ENCODE data around the gene LDLR.
"Not testable (repeated sequence)": the region's sequence is repeated elsewhere in the genome, so short reads cannot be mapped to it uniquely, and the experiment has no call there.

Gene LDLR

GRCh38 chr19:11073568-11073967, 15.7 kb upstream of the LDLR start:
- no peak for DNase-seq (ENCODE audit: low read depth in 2 of 2)

DNA sequence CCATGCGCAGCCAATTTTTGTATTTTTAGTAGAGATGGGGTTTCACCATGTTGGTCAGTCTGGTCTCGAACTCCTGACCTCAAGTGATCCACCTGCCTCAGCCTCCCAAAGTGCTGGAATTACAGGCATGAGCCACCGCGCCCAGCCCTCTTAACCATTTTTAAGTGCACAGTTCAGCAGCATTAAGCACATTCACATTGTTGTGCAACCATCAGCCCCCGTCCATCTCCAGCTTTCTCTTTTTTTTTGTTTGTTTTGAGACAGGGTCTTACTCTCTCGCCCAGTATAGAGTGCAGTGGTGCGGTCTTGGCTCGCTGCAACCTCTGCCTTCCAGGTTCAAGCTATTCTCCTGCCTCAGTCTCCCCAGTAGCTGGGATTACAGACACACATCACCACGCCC, 12.5 kb upstream of the LDLR start:
- DNase-seq (ENCODE audit: low read depth in 2 of 2) = not testable (repeated sequence)

GRCh38 chr19:11078893-11079292, 10.4 kb upstream of the LDLR start:
- no peak for DNase-seq (ENCODE audit: low read depth in 2 of 2)

- DNase-seq (ENCODE audit: low read depth in 2 of 2) = no peak
Observed at GRCh38 chr19:11079999-11080398, 9.3 kb upstream of the LDLR start.

DNA sequence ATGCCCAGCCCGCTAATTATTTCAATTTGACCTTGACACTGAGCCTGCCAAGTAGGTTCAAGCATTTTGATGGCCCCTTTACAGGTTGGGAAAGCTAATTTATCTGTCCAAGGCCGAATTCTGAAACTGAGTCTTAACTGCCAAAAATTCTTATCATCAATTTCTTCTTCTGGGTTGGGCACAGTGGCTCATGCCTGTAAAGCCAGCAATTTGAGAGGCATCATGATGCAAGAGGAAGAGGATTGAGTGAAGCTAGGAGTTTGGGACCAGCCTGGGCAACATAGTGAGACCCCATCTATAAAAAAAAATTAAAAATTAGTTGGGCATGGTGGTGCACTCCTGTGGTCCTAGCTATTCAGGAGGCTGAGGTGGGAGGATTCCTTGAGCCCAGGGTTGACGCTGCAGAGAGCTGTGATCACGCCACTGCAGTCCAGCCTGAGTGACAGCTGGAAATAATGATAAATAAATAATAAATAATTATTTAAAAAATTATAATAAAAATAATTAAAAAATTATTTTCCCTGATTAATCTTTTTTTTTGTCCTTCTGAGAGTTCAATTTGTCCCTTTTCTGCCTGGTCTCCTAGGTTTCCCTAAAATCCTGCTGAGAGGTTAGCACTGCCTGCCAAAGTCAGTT, 1.3 kb upstream of the LDLR start:
- DNase-seq (ENCODE audit: low read depth in 2 of 2) = no peak

GRCh38 chr19:11088506-11089253, 583 bp upstream of the LDLR start:
- DNase-seq (ENCODE audit: low read depth in 2 of 2) = no peak

- DNase-seq (ENCODE audit: low read depth in 2 of 2) = not testable (repeated sequence)
Observed at GRCh38 chr19:11090014-11090263, 676 bp downstream of the LDLR start.

DNA sequence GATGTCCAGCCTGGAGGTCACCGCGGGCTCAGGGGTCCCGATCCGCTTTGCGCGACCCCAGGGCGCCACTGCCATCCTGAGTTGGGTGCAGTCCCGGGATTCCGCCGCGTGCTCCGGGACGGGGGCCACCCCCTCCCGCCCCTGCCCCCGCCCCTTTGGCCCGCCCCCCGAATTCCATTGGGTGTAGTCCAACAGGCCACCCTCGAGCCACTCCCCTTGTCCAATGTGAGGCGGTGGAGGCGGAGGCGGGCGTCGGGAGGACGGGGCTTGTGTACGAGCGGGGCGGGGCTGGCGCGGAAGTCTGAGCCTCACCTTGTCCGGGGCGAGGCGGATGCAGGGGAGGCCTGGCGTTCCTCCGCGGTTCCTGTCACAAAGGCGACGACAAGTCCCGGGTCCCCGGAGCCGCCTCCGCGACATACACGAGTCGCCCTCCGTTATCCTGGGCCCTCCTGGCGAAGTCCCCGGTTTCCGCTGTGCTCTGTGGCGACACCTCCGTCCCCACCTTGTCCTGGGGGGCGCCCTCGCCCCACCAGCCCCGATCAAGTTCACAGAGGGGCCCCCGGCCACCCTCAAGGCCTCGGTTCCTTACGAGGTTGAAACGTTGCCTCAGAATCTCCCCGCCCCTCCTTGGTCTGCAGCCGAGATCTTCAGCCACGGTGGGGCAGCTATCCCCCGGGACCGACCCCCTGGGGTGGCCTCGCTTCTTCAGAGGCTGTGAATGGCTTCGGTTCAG, 1.2 kb downstream of the LDLR start:
- DNase-seq (ENCODE audit: low read depth in 2 of 2) = peak; percentile 96 to 97

GRCh38 chr19:11090997-11091702, 1.9 kb downstream of the LDLR start:
- no peak for DNase-seq (ENCODE audit: low read depth in 2 of 2)

DNA sequence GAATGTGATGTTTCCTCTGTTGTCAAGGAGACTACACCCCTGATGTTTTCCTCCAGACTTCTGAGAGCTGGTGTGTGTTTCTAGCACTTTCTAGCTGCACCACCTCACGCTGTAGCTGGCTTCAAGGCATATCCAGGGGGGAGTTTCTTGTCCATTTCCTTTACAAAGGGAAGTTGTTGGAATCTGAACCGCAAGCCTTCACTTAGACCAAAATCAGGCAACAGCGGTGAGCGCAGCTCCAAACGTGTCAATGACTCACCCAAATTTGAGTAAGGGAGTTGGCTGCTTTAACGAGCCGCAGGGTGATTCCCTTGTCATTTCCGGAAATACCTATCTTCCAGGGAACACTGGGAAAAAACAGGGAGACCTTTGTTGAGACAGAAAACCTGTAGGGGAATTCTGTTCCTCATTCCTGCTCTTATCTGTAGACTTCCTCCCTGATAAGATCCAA, 2.5 kb downstream of the LDLR start:
- DNase-seq (ENCODE audit: low read depth in 2 of 2) = peak in 1 of 2 donors; percentile 26

DNA sequence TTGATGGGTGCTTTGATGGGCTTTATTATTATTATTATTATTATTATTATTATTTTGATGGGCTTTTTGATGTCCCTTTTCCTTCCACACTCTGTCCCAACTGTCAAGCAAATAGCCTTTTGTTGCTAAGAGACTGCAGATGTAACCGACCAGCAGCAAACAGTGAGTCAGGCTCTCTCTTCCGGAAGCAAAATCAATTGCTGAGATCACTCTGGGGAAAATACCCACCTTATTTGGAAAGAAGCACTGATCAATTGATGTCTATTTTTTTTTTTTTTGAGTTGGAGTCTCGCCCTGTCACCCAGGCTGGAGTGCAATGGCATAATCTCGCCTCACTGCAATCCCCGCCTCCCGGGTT, 2.9 kb downstream of the LDLR start:
- DNase-seq (ENCODE audit: low read depth in 2 of 2) = peak in 1 of 2 donors; percentile 17

- no peak for DNase-seq (ENCODE audit: low read depth in 2 of 2)
Observed at GRCh38 chr19:11093689-11094238, 4.5 kb downstream of the LDLR start.

DNA sequence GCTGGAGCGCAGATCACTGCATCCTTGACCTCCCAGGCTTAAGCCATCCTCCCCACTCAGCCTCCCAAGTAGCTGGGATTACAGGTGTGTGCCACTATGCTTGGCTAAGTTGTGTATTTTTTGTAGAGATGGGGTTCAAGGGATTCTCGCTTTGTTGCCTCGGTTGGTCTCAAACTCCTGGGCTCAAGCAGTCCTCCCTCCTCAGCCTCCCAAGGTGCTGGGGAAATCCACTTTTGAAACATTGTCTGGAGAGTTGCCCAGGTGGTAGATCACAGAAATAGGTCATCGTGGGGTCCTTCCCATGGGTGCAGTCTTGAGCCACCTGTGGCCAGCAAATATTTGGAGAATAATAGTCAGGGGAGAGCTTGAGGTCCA, 5.2 kb downstream of the LDLR start:
- DNase-seq (ENCODE audit: low read depth in 2 of 2) = no peak

DNA sequence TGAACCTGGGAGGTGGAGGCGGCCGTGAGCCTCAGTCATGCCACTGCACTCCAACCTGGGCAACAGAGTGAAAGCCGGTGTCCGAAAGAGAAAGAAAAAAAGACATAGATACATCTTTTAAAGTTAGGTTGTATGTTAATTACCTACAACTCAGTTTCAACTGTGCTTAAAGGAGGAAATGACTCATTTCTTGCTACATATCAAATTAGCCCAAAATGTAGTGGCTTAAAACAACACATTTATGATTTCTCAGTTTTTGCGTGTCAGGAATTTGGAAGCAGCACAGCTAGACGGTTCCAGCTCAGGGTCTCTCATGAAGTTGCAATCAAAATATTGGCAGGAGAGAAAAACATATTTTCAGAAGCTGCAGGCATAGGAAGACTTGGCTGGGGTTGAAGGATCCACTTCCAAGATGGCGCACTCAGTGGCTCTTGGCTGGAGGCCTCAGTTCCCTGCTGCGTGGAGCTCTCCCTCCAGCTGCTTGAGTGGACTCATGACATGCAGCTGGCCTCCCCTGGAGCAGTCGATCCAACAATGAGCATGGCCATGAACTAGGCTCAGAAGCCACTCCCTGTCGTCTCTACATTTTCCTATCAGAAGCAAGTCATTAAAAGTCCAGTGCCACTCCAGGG, 7.1 kb downstream of the LDLR start:
- no peak for DNase-seq (ENCODE audit: low read depth in 2 of 2)

- not testable (repeated sequence) for DNase-seq (ENCODE audit: low read depth in 2 of 2)
Observed at GRCh38 chr19:11097367-11097766, 8.1 kb downstream of the LDLR start.

DNA sequence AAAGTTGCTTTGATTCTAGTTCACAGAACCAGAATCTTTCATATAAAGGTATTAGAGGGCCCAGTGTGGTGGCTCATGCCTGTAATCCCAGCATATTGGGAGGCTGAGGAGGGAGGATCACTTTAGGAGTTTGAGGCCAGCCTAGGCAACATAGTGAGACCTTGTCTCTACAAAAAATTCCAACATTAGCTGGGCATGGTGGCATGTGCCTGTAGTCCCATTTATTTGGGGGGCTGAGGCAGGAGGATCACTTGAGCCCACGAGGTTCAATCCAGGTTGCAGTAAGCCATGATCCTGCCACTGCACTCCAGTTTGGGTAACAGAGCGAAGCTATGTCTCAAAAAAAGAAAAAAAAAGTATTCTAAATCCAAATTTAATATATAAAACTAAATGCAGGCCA, 9.1 kb downstream of the LDLR start:
- no peak for DNase-seq (ENCODE audit: low read depth in 2 of 2)

DNA sequence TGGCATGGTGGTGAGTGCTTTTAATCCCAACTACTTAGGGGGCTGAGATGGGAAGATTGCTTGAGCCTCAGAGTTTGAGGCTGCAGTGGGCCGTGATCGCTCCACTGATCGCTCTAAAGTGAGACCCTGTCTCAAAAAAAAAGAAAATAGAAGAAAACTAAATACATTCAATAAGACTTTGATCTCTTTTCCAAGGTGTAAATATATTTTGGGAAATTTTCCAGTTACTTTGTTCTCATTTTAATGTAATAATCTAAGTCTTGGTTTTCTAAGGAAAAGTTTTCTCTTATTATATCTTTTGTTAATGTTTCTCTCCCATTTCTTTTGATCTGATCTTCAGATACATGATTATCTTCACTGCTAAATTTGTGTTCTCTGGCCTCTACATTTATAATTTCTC, 9.6 kb downstream of the LDLR start:
- DNase-seq (ENCODE audit: low read depth in 2 of 2) = no peak

DNA sequence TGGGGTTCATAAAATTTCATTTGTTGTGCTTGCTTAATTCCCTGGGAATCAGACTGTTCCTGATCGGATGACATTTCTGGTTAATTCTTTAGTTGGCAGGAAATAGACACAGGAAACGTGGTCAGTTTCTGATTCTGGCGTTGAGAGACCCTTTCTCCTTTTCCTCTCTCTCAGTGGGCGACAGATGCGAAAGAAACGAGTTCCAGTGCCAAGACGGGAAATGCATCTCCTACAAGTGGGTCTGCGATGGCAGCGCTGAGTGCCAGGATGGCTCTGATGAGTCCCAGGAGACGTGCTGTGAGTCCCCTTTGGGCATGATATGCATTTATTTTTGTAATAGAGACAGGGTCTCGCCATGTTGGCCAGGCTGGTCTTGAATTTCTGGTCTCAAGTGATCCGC, 10.8 kb downstream of the LDLR start:
- DNase-seq (ENCODE audit: low read depth in 2 of 2) = no peak

- DNase-seq (ENCODE audit: low read depth in 2 of 2) = no peak
Observed at GRCh38 chr19:11101057-11101456, 11.8 kb downstream of the LDLR start.

GRCh38 chr19:11102944-11103343, 13.7 kb downstream of the LDLR start:
- DNase-seq (ENCODE audit: low read depth in 2 of 2) = no peak

DNA sequence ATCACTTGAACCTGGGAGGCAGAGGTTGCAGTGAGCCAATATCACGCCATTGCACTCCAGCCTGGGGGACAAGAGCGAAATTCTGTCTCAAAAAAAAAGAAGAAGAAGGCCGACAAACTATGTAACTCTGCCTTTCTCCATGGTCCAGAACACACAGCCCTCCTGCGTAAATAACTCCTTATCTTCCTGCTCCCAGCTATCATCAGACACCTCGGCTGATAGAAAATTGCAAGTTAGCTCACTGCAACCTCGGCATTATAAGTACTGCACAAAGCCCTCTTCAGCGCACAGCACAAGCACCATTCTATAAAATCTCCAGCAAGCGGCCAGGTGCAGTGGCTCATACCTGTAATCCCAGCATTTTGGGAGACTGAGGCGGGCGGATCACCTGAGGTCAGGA, 14.4 kb downstream of the LDLR start:
- not testable (repeated sequence) for DNase-seq (ENCODE audit: low read depth in 2 of 2)

Measured in stimulated activated CD8-positive, alpha-beta memory T cell treated with anti-CD3 and anti-CD28 coated beads, Interleukin-15, amount 100 ng/mL, for 4 hours (primary cell).